Head of caudate nucleus (tissue), 42 donors: ENCODE measurements around the gene SH3RF2.

ENCODE experiments used
- DNase-seq, 42 donors: peaks; one replicate each; pipeline versions ENCODE4 v3.0.0 to v3.0.0-alpha.2; 2020 to 2021; ENCODE audit warnings: mixed read lengths in 7 of 42
- intact Hi-C: fragments of 100-400 bp; cut with DNase I; formaldehyde crosslinking; loops from one replicate; pipeline ENCODE4 v1.15.0; 2022

SH3RF2 gene

GRCh38 chr5:145918397-145918796, 18.0 kb upstream of the SH3RF2 start:
- no peak for DNase-seq
- intact Hi-C loops: no loop called here

DNA sequence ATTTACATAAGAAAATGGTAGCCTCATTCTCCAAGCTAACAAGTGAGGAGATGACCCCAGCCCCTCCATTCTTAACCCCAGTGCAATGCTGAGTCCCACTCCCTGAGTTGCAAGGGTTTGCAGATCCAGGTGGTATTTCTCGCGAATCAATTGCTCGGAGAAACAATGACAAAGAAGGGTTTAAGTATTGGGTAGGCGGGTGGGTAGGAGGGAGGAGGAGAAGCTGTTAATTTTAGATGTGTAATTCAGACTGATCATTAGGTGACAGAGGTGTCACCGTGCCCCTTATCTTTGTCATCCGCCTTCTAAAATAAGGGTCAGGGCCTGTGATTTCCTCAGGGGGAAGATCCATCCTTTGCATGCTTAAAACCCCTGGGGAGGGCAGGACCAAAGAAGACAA, 17.0 kb upstream of the SH3RF2 start:
- DNase-seq: peak in 7 of 42 donors; percentile 14 to 55 (median 49)
- intact Hi-C loops: no loop called here

- intact Hi-C loops: no loop called here
- DNase-seq: no peak
These were observed 15.7 kb upstream of the SH3RF2 start for GRCh38 chr5:145920542-145921210.

GRCh38 chr5:145921211-145921610, 15.2 kb upstream of the SH3RF2 start:
- intact Hi-C loops: no loop called here
- DNase-seq: no peak

GRCh38 chr5:145922059-145922458, 14.3 kb upstream of the SH3RF2 start:
- no peak for DNase-seq
- intact Hi-C loops: no loop called here

- intact Hi-C loops: no loop called here
- DNase-seq: peak in 3 of 42 donors; percentile 37 to 58 (median 57)
These were observed 13.0 kb upstream of the SH3RF2 start for GRCh38 chr5:145923405-145923804.

- intact Hi-C loops: no loop called here
- no peak for DNase-seq
These were observed 11.5 kb upstream of the SH3RF2 start for GRCh38 chr5:145924849-145925248.

DNA sequence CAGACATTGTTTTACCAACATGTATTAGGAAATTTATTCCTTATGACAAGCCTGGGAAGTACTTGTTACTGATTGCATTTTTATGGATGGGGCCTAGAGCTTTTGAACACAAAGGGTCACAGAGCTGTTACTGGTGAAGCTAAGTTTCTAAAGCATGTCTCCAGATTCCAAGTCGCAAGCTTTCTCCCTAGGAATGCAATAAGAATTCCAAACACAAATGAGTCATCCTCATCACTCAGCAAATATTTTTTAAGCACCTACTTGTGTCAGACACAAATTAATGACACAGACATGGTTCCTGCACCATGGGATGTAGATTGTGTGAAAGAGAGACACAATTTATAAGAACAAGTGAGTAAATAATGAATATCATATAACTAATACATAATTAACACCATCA, 11.0 kb upstream of the SH3RF2 start:
- intact Hi-C loops: no loop called here
- no peak for DNase-seq

DNA sequence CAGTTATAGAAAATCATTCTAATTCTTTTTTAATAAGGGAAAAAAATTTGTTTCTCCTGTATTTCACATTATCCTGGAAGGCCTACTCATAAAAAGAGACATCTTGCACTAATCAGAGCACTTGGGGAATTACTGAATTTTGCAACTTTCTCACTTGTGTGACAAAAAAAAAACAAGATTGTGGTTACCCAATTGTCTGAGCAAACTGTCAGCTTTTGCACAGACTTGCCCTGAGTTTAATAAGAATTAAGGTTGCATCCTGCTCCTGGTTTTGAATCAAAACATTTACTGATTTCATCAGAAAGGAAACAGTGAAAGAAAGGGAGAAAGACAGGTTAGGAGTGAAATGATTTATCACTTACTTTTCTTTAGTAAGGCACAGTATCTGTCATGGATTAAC, 10.6 kb upstream of the SH3RF2 start:
- intact Hi-C loops: no loop called here
- DNase-seq: no peak

- intact Hi-C loops: no loop called here
- DNase-seq: no peak
These were observed 4.7 kb upstream of the SH3RF2 start for GRCh38 chr5:145931718-145932117.

- intact Hi-C loops: no loop called here
- DNase-seq: no peak
These were observed 2.1 kb upstream of the SH3RF2 start for GRCh38 chr5:145934276-145934675.

- intact Hi-C loops: no loop called here
- DNase-seq: peak in 19 of 42 donors; percentile 19 to 80 (median 49)
These were observed 1.3 kb downstream of the SH3RF2 start for GRCh38 chr5:145937432-145938250.

- DNase-seq: peak in 20 of 42 donors; percentile 21 to 87 (median 54)
- intact Hi-C loops: no loop called here
These were observed 2.6 kb downstream of the SH3RF2 start for GRCh38 chr5:145938776-145939539.

- DNase-seq: no peak
- intact Hi-C loops: no loop called here
These were observed 3.2 kb downstream of the SH3RF2 start for GRCh38 chr5:145939540-145940065.

DNA sequence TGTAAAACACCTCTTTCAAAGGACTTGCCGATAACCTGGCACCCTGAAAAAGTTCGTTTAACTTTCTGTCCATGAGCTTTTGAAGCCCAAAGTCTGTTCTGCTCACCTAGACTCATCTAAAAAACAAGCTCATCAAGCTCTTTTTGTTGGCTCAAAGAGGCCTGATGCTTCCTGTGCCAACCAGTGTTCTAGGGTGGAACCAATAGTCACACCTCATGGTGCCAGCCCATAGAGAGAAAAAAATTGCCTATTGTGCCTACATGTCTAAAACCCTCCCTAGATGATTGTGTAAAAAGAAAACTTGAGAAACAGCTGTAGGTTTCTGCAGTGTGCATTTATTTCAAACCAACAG, 4.7 kb downstream of the SH3RF2 start:
- intact Hi-C loops: no loop called here
- no peak for DNase-seq

GRCh38 chr5:145941448-145942130, 5.2 kb downstream of the SH3RF2 start:
- no peak for DNase-seq
- intact Hi-C loops: no loop called here

GRCh38 chr5:145942201-145942600, 5.8 kb downstream of the SH3RF2 start:
- no peak for DNase-seq
- intact Hi-C loops: no loop called here

DNA sequence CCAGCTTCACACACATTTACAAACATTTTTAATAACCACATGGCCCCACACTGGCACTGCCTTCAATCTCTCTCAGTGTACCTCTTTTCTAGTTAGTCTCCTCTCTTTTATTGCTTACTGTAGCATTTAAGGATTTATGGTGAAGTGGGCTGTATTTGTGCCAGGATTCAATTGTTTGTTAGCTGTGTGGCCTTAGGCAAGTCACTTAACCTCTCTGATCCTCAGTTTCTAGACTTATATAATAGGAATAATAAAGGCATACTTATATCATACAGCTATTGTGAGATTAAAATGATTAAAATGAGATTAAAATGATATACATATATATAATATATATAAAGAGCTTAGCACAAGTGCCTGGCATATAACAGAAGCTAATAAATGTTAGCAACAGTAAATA, 6.4 kb downstream of the SH3RF2 start:
- no peak for DNase-seq
- intact Hi-C loops: no loop called here

GRCh38 chr5:145943674-145944121, 7.3 kb downstream of the SH3RF2 start:
- intact Hi-C loops: no loop called here
- DNase-seq: no peak
